22Rv1 (cell line): ENCODE measurements around the gene SERPINE2.

Source experiments
- CTCF ChIP-seq: fragments of 450-650 bp; IDR thresholded peaks from 2 replicates; pipeline ENCODE4 v1.5.1; 2017; ENCODE audit warnings: mild to moderate bottlenecking
- ZFX ChIP-seq: fragments of 450-650 bp; IDR thresholded peaks from 2 replicates; pipeline ENCODE4 v1.6.1; 2017; ENCODE audit warnings: antibody characterized with exemption, borderline replicate concordance

GRCh38 chr2:224030786-224031185 lies 8.3 kb downstream of the SERPINE2 start:
- TF ChIP-seq CTCF (no peak), ZFX (no peak)
